Kidney (tissue), 14 donors: ENCODE results near the gene NET1. TPM values are rescaled to one million over a fixed set of nuclear protein-coding genes. Genes with fewer than 3 reads are reported as not detected.

ENCODE experiments used
- DNase-seq, 5 donors: peaks; one replicate each; pipeline ENCODE4 v3.0.0-alpha.2; 2013 to 2020
- FAIRE-seq: peaks from 2 replicates; lab custom pipeline; 2012; peaks lifted over from hg19 to GRCh38; lab: Jason Lieb, UNC
- H3K27ac ChIP-seq, 2 donors: one replicate each; pipeline ENCODE4 v1.7.0; 2013; ENCODE audit warnings: low read depth in 2 of 2, low read length in 2 of 2, inconsistent platforms in 1 of 2
- H3K27me3 ChIP-seq: one replicate; pipeline ENCODE4 v1.7.1; 2013; ENCODE audit warnings: low read length, inconsistent platforms; ENCODE audit not compliant: control insufficient read depth, insufficient read depth
- H3K36me3 ChIP-seq, 3 donors: one replicate each; pipeline versions ENCODE4 v1.7.0 to v1.7.1; 2013; ENCODE audit warnings: low read length in 3 of 3, control low read depth in 1 of 3, inconsistent platforms in 1 of 3; ENCODE audit not compliant: insufficient read depth in 3 of 3, control insufficient read depth in 2 of 3
- H3K4me1 ChIP-seq, 3 donors: one replicate each; pipeline versions ENCODE4 v1.7.0 to v1.7.1; 2013; ENCODE audit warnings: low read length in 3 of 3, inconsistent platforms in 1 of 3, low read depth in 1 of 3; ENCODE audit not compliant: control insufficient read depth in 2 of 3, insufficient read depth in 2 of 3
- H3K4me3 ChIP-seq, 3 donors: one replicate each; pipeline versions ENCODE4 v1.7.0 to v1.8.1; 2013; ENCODE audit warnings: low read length in 3 of 3, control low read depth in 1 of 3, inconsistent platforms in 1 of 3
- H3K9ac ChIP-seq, 3 donors: one replicate each; pipeline versions ENCODE4 v1.7.0 to v1.7.1; 2013; ENCODE audit warnings: low read length in 3 of 3, control low read depth in 1 of 3, inconsistent platforms in 1 of 3
- H3K9me3 ChIP-seq, 3 donors: one replicate each; pipeline versions ENCODE4 v1.7.0 to v1.7.1; 2013; ENCODE audit warnings: low read length in 3 of 3, control low read depth in 1 of 3, inconsistent platforms in 1 of 3; ENCODE audit not compliant: control insufficient read depth in 2 of 3, insufficient read depth in 1 of 3
- CTCF ChIP-seq: IDR thresholded peaks from 3 replicates; pipeline ENCODE4 v1.5.1; 2012; ENCODE audit warnings: mild to moderate bottlenecking, moderate library complexity, borderline replicate concordance; ENCODE audit not compliant: insufficient read depth; ENCODE audit errors: extremely low read depth
- intact Hi-C: fragments of 100-400 bp; cut with DNase I; formaldehyde crosslinking; loops from one replicate; pipeline ENCODE4 v1.11.1; 2022
- polyA plus RNA-seq: library from polyadenylated mRNA; stranded (reverse); fragments of 350-450 nt; fragmentation: Illumina TruSeq; extraction: RNeasy Lipid Tissue Mini Kit (QIAGEN cat#74804); gene quantifications from one replicate; pipeline ENCODE4 v1.2.3, GENCODE V29; 2014; ENCODE audit warnings: low read depth, low replicate concordance; ENCODE audit not compliant: insufficient read depth
- total RNA-seq: library from RNA; stranded (reverse); fragmentation: NEBNext Ultra II Directional; extraction: Animal tissue kit (Norgen Biotek cat#: 25700); gene quantifications from one replicate; pipeline ENCODE4 v1.2.1, GENCODE V29; 2021
- donor health status: control.
- donor health status: control.
- donor health status: control.
- donor health status: control.
- donor health status: control.
- donor health status: DM: yes; HTN: yes; CAD: no.
- donor health status: Normal renal cell carcinoma (clear cell type).

Gene NET1
- total and polyA plus RNA-seq, 2 donors from 2014 or later: 35.9 to 86.5 TPM

- Histone ChIP-seq H3K27me3 (no peaks in the 10 kb centered on the region), H3K36me3 (no peaks in the 10 kb centered on the region), H3K9me3 (no peaks in the 10 kb centered on the region), H3K4me1 (peaks cover 3 to 18% (median 6%) of the 10 kb centered on the region in 3 donors), H3K27ac (no peak overlapping the region), H3K9ac (no peak overlapping the region), H3K4me3 (no peak overlapping the region)
- intact Hi-C loops: no loop called here
- no peak for TF ChIP-seq CTCF
- FAIRE-seq (no peak), DNase-seq (peak in 2 of 5 donors; percentile 31 to 63)
Measured at GRCh38 chr10:5502571-5503476, 90.5 kb downstream of the NET1 start.

- Histone ChIP-seq H3K4me3 (no peak overlapping the region), H3K36me3 (no peaks in the 10 kb centered on the region), H3K4me1 (peaks cover 6 to 18% (median 8%) of the 10 kb centered on the region in 3 donors), H3K27ac (no peak overlapping the region), H3K27me3 (no peaks in the 10 kb centered on the region), H3K9ac (no peak overlapping the region), H3K9me3 (no peaks in the 10 kb centered on the region)
- no peak for FAIRE-seq
- intact Hi-C loops: no loop called here
- DNase-seq: peak; percentile 51 to 82 (median 55)
- no peak for TF ChIP-seq CTCF
Measured at GRCh38 chr10:5503477-5503835, 91.1 kb downstream of the NET1 start.

GRCh38 chr10:5504146-5505072 is 92.1 kb downstream of the NET1 start:
- peaks cover 6 to 21% (median 8%) of the 10 kb centered on the region in 3 donors for H3K4me1 ChIP-seq
- no peak overlapping the region for H3K9ac ChIP-seq
- no peaks in the 10 kb centered on the region for H3K36me3 ChIP-seq
- FAIRE-seq (no peak), DNase-seq (peak in 2 of 5 donors; percentile 33 to 44)
- no peak for TF ChIP-seq CTCF
- no peaks in the 10 kb centered on the region for H3K27me3 ChIP-seq
- H3K4me3 ChIP-seq: no peak overlapping the region
- H3K9me3 ChIP-seq: no peaks in the 10 kb centered on the region
- intact Hi-C loops: no loop called here
- H3K27ac ChIP-seq: no peak overlapping the region
